LNCAP (cell line): ENCODE results near the gene MACF1.

ENCODE experiments used
- TF ChIP-seq, protein P1 (sequence below): fragments of 450-650 bp; IDR thresholded peaks from 2 replicates; pipeline ENCODE4 v1.5.1; 2017; ENCODE audit warnings: mild to moderate bottlenecking

The MACF1 gene

DNA sequence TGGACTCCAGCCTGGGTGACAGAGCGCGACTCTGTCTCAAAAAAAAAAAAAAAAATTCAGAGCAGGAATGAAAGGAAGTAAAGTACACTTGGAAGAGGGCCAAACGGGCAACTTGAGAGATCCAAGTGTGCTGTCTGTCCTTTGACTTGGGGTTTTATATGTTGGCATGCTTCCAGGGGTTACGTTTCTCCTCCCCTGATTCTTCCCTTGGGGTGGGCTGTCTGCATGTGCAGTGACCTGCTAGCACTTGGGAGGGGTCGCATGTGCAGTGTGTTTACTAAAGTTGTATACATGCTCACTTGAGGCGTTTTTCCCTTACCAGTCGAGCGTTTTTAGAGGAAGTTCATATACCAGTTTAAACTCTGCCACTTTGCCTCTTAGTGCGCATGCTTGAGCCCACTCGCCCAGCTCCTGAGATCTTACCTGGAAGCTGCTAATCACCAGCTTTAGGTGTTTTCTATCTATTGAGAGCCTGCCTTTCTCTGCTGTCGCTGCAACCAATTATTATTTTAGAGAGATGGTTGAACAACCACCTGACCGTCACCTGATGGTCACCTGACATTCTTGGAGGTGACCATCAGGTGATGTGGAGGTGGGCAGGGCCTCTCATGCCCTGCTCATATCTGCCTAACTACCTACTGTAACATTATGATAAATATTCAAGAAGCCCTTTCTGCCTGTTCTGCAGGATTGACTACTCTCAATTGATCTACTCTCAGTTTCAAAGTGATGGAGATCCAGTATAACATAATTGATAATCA lies 140.1 kb downstream of the MACF1 start:
- TF ChIP-seq, protein P1, sequence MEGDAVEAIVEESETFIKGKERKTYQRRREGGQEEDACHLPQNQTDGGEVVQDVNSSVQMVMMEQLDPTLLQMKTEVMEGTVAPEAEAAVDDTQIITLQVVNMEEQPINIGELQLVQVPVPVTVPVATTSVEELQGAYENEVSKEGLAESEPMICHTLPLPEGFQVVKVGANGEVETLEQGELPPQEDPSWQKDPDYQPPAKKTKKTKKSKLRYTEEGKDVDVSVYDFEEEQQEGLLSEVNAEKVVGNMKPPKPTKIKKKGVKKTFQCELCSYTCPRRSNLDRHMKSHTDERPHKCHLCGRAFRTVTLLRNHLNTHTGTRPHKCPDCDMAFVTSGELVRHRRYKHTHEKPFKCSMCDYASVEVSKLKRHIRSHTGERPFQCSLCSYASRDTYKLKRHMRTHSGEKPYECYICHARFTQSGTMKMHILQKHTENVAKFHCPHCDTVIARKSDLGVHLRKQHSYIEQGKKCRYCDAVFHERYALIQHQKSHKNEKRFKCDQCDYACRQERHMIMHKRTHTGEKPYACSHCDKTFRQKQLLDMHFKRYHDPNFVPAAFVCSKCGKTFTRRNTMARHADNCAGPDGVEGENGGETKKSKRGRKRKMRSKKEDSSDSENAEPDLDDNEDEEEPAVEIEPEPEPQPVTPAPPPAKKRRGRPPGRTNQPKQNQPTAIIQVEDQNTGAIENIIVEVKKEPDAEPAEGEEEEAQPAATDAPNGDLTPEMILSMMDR = no peak

- TF ChIP-seq, protein P1 = no peak
These were observed 142.4 kb downstream of the MACF1 start for GRCh38 chr1:39346872-39347271.

DNA sequence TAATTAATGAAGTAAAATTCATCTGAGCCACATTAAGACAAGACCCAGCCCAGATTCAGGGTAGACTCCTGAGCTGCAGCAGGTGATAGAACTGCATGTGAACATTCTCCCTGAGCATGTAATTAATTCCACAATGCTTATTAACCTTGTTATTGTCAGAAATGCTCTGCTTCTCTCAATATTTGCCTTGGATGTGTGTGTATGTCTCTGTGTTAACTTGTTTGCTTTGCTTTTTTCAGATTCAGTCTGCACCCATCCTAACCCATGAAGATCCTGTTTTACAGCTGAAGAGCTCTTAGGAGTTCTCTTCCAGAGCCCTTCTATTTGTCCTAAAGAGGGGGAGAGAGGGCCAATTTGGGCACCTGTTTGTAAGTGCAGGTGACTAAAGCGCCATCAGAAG lies 143.8 kb downstream of the MACF1 start:
- TF ChIP-seq, protein P1 = no peak

DNA sequence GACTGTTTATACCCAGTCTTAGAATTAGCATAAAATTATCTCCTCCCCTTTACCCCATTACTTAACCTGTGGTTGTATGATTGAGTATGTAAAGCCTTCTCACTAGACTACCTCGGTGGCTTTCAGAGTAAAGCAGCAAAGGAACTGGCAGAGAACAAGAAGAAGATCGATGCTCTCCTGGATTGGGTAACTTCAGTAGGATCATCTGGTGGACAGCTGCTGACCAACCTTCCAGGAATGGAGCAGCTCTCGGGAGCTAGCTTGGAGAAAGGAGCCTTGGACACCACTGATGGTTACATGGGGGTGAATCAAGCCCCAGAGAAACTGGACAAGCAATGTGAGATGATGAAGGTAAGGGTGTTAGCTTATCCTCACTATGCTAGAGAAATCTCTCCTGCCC lies 148.4 kb downstream of the MACF1 start:
- TF ChIP-seq, protein P1 = no peak

GRCh38 chr1:39354572-39354971 lies 150.1 kb downstream of the MACF1 start:
- TF ChIP-seq, protein P1 = no peak

GRCh38 chr1:39358491-39358890 lies 154.0 kb downstream of the MACF1 start:
- TF ChIP-seq, protein P1 = no peak

- TF ChIP-seq, protein P1 = no peak
These were observed 154.6 kb downstream of the MACF1 start for GRCh38 chr1:39359028-39359570.

GRCh38 chr1:39360731-39361130 lies 156.2 kb downstream of the MACF1 start:
- TF ChIP-seq, protein P1 = no peak
